Gastroesophageal sphincter (tissue), 2 donors: ENCODE results near the gene OR2T34.
"Not testable (repeated sequence)": the region's sequence is repeated elsewhere in the genome, so short reads cannot be mapped to it uniquely, and the experiment has no call there.

Experiments
- POLR2A ChIP-seq, 2 donors: fragments of 450-650 bp; IDR thresholded peaks; one replicate each; pipeline ENCODE4 v1.6.1; 2017; ENCODE audit warnings: antibody characterized with exemption in 2 of 2, mild to moderate bottlenecking in 2 of 2, moderate library complexity in 1 of 2
- POLR2AphosphoS5 ChIP-seq: sonication (generic); formaldehyde crosslinking; IDR thresholded peaks from one replicate; pipeline ENCODE4 v1.6.1; 2017; ENCODE audit warnings: antibody characterized with exemption

DNA sequence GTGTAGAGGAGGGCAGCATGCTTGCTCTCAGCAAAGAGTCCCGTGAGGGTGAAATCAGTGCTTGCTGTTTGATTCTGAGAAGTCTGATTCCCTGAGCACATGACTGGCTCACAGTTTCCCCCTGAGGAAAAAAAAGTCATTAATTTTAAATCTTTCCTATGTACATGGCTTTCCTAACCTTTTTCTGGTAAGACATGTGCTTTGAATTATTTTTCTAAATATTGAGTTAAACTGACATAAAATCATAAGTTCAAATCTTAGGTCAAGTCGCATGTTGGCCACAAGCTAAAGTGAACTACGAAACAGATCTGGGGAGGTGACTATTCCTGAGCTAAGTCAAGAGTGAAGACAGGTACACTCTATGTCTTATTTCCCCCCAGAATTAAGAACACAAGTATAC is at the start of gene OR2T34:
- TF ChIP-seq POLR2A (IDR thresholded peaks at IDR 0.05); POLR2AphosphoS5: not testable (repeated sequence)
